Suprapubic skin (tissue), 3 donors: ENCODE results near the gene HEY2.

Source experiments
- POLR2AphosphoS5 ChIP-seq, 3 donors: sonication (generic); formaldehyde crosslinking; IDR thresholded peaks; one replicate each; pipeline ENCODE4 v1.6.1; 2017; ENCODE audit warnings: antibody characterized with exemption in 3 of 3
- TF ChIP-seq, protein P1 (sequence below), 2 donors: fragments of 200-600 bp in 1 of 2; fragments of 450-650 bp in 1 of 2; sonication (generic) in 1 of 2; IDR thresholded peaks; one replicate each; pipeline ENCODE4 v1.5.1; 2016 to 2019; ENCODE audit warnings: antibody characterized with exemption in 2 of 2, mild to moderate bottlenecking in 1 of 2, moderate library complexity in 1 of 2

DNA sequence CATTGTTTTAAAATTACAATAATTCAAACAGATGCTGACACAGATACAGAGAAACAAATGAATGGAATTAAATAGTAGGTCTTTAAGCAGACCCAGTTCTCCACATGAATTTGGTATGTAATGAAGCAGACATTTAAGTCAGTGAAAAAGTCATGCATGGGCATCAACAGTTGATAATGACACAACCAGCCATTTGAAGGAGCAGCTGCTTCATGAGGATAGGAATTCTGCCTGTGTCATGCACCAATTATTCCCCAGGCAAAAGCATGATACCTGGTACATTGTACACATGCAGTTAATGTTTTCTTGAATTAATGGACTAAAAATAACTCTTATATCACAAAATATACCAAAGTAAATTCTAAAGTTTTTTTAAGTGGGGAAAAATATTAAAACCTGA, 11.2 kb upstream of the HEY2 start:
- TF ChIP-seq, protein P1, sequence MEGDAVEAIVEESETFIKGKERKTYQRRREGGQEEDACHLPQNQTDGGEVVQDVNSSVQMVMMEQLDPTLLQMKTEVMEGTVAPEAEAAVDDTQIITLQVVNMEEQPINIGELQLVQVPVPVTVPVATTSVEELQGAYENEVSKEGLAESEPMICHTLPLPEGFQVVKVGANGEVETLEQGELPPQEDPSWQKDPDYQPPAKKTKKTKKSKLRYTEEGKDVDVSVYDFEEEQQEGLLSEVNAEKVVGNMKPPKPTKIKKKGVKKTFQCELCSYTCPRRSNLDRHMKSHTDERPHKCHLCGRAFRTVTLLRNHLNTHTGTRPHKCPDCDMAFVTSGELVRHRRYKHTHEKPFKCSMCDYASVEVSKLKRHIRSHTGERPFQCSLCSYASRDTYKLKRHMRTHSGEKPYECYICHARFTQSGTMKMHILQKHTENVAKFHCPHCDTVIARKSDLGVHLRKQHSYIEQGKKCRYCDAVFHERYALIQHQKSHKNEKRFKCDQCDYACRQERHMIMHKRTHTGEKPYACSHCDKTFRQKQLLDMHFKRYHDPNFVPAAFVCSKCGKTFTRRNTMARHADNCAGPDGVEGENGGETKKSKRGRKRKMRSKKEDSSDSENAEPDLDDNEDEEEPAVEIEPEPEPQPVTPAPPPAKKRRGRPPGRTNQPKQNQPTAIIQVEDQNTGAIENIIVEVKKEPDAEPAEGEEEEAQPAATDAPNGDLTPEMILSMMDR (IDR thresholded peaks at IDR 0.05) = no peak
- TF ChIP-seq POLR2AphosphoS5 (IDR thresholded peaks at IDR 0.05) = no peak
